ENCODE data around the gene APOE.

GRCh38 chr19:44909775-44910174, 4.2 kb downstream of the APOE start:
- no peak for TF ChIP-seq POLR2AphosphoS5 (IDR thresholded peaks at IDR 0.05)
- TF ChIP-seq, protein P1, sequence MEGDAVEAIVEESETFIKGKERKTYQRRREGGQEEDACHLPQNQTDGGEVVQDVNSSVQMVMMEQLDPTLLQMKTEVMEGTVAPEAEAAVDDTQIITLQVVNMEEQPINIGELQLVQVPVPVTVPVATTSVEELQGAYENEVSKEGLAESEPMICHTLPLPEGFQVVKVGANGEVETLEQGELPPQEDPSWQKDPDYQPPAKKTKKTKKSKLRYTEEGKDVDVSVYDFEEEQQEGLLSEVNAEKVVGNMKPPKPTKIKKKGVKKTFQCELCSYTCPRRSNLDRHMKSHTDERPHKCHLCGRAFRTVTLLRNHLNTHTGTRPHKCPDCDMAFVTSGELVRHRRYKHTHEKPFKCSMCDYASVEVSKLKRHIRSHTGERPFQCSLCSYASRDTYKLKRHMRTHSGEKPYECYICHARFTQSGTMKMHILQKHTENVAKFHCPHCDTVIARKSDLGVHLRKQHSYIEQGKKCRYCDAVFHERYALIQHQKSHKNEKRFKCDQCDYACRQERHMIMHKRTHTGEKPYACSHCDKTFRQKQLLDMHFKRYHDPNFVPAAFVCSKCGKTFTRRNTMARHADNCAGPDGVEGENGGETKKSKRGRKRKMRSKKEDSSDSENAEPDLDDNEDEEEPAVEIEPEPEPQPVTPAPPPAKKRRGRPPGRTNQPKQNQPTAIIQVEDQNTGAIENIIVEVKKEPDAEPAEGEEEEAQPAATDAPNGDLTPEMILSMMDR (IDR thresholded peaks at IDR 0.05), result no peak
- TF ChIP-seq EP300 (IDR thresholded peaks at IDR 0.05), result no peak
- no peak for TF ChIP-seq POLR2A (IDR thresholded peaks at IDR 0.05)

All from gastroesophageal sphincter (tissue), 3 donors.